Transverse colon (tissue), 4 donors: Measurements from ENCODE around the gene MRNIP. TPM values are rescaled to one million over a fixed set of nuclear protein-coding genes. Genes with fewer than 3 reads are reported as not detected.
"Not testable (repeated sequence)": the region's sequence is repeated elsewhere in the genome, so short reads cannot be mapped to it uniquely, and the experiment has no call there.

Experiments
- DNase-seq: peaks from one replicate; pipeline ENCODE4 v3.0.0-alpha.2; 2019
- H3K27ac ChIP-seq, 4 donors: fragments of 200-600 bp; sonication (generic); 2 replicates each; pipeline ENCODE4 v1.5.1; 2016 to 2018; ENCODE audit warnings: inconsistent platforms in 4 of 4
- H3K27me3 ChIP-seq: fragments of 200-600 bp; sonication (generic); 2 replicates; pipeline ENCODE4 v1.5.1; 2017; ENCODE audit warnings: inconsistent platforms
- H3K36me3 ChIP-seq, 4 donors: fragments of 200-600 bp; sonication (generic); 2 replicates each; pipeline ENCODE4 v1.5.1; 2017 to 2019; ENCODE audit warnings: inconsistent platforms in 4 of 4
- H3K4me1 ChIP-seq, 4 donors: fragments of 200-600 bp; sonication (generic); 2 replicates each; pipeline ENCODE4 v1.5.1; 2017 to 2020; ENCODE audit warnings: inconsistent platforms in 4 of 4
- H3K4me3 ChIP-seq, 4 donors: fragments of 200-600 bp; sonication (generic); 1 replicate in 1 of 4; 2 replicates in 3 of 4; pipeline versions ENCODE4 v1.5.1 to v1.6.1; 2017 to 2019; ENCODE audit warnings: inconsistent platforms in 4 of 4
- H3K9me3 ChIP-seq, 2 donors: fragments of 200-600 bp; sonication (generic); 2 replicates each; pipeline ENCODE4 v1.5.1; 2017 to 2019; ENCODE audit warnings: inconsistent platforms in 2 of 2
- CTCF ChIP-seq, 5 experiments: fragments of 200-600 bp in 3 of 5; fragments of 450-650 bp in 2 of 5; sonication (generic) in 3 of 5; IDR thresholded peaks; 1 replicate in 2 of 5; 2 replicates in 3 of 5; pipeline ENCODE4 v1.5.1; 2016 to 2017; ENCODE audit warnings: antibody characterized with exemption in 5 of 5, inconsistent platforms in 3 of 5, mild to moderate bottlenecking in 2 of 5, moderate library complexity in 1 of 5
- EP300 ChIP-seq: sonication (generic); formaldehyde crosslinking; IDR thresholded peaks from one replicate; pipeline ENCODE4 v1.6.1; 2017; ENCODE audit warnings: antibody characterized with exemption, low read depth
- POLR2A ChIP-seq: fragments of 450-650 bp; IDR thresholded peaks from one replicate; pipeline ENCODE4 v1.6.1; 2016; ENCODE audit warnings: antibody characterized with exemption, mild to moderate bottlenecking, moderate library complexity
- POLR2AphosphoS5 ChIP-seq, 3 donors: sonication (generic); formaldehyde crosslinking; IDR thresholded peaks; one replicate each; pipeline ENCODE4 v1.6.1; 2016; ENCODE audit warnings: antibody characterized with exemption in 3 of 3
- WGBS, 2 donors: methylation state at CpG; one replicate each; pipeline ENCODE4 v1.1.5; 2018; ENCODE audit warnings: low coverage in 1 of 2; 5-methylcytosine and 5-hydroxymethylcytosine counted together
- in situ Hi-C, 4 donors: fragments of 200-750 bp; cut with MboI; loops; one replicate each; pipeline versions ENCODE4 v1.15.0 to v1.15.1; 2017; ENCODE audit warnings: low sequenced_read_pairs in 3 of 4, low pct_ligation_motif_present in 1 of 4, low pct_unique_long_range_greater_than_20kb in 1 of 4
- intact Hi-C: fragments of 100-400 bp; cut with DNase I; formaldehyde crosslinking; loops from one replicate; pipeline ENCODE4 v1.15.1; 2023; ENCODE audit warnings: low total_unique reads
- total RNA-seq, 4 donors: library from RNA; depleted of rRNA; stranded (reverse); fragments of >200 nt; gene quantifications; one replicate each; pipeline ENCODE4 v1.1.0, GENCODE V29; 2016

The MRNIP gene
- total RNA-seq, 4 donors from 2014 or later = 24.7 to 124 (median 42.9) TPM

GRCh38 chr5:179874136-179874535 lies 15.5 kb upstream of the MRNIP start:
- Histone ChIP-seq H3K27me3 (no peaks in the 10 kb centered on the region), H3K4me3 (no peak overlapping the region), H3K4me1 (no peaks in the 10 kb centered on the region), H3K36me3 (peaks cover 0 to 39% (median 18%) of the 10 kb centered on the region in 4 donors), H3K9me3 (no peaks in the 10 kb centered on the region), H3K27ac (no peak overlapping the region)
- WGBS, 2 donors = 100% methylated on average over 3 of the region's 3 CpGs; no CpG with 5 or more reads in 1 of the 2 donors
- DNase-seq = no peak
- in situ Hi-C loops (no loop called here), intact Hi-C loops (no loop called here)
- TF ChIP-seq POLR2A = no peak

GRCh38 chr5:179873588-179874110 lies 15.0 kb upstream of the MRNIP start:
- intact Hi-C loops = no loop called here

DNA sequence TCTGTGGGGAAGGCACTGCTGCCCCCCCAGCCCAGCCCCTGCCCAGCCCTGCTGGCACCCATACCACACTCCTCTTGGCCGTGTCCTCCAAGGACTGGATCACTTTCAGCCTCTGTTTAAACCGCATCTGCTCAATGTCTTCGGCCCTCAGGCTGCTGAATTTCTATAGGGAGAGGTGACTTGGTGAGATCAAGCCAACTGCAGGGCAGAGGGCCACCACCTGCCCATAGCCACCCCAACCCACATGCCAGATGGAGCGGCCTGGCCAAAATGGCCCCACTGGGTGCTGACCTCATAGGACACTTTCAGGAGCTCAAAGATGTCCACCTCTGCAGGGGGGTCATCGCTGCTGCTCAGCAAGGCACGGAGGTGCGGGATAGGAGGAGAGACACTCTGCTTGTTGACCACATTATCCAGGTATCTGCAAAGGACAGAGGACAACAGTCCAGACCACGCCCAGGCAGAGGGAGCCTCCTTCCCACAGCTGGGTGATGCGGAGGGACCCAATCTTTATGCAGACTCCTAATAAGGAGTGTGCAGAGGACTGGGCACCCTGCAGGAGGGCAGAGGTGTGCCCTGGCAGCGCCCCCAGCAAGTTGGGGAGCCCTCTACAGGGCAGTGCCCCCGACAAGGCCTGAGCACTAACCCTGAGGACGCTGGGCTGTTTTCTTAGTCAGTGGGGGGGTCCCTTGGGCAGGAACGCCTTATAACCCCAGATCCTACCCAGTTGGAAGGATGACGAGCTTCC lies 14.4 kb upstream of the MRNIP start:
- DNase-seq = no peak
- TF ChIP-seq EP300 (no peak), POLR2AphosphoS5 (IDR thresholded peaks at IDR 0.05) (no peak), POLR2A (no peak), CTCF (IDR thresholded peaks at IDR 0.05) (no peak)
- intact Hi-C loops (no loop called here), in situ Hi-C loops (no loop called here)
- peaks cover 0 to 39% (median 14%) of the 10 kb centered on the region in 4 donors for H3K36me3 ChIP-seq
- H3K4me3 ChIP-seq = no peak overlapping the region
- no peaks in the 10 kb centered on the region for H3K4me1 ChIP-seq
- 94% methylated on average over 10 of the region's 14 CpGs; no CpG with 5 or more reads in 1 of the 2 donors for WGBS, 2 donors
- H3K27me3 ChIP-seq = no peaks in the 10 kb centered on the region
- H3K27ac ChIP-seq = no peak overlapping the region
- no peaks in the 10 kb centered on the region for H3K9me3 ChIP-seq

More at GRCh38 chr5:179873588-179874110, 15.0 kb upstream of the MRNIP start:
- in situ Hi-C loops = no loop called here
- peaks cover 0 to 39% (median 16%) of the 10 kb centered on the region in 4 donors for H3K36me3 ChIP-seq
- no peaks in the 10 kb centered on the region for H3K4me1 ChIP-seq
- no peak overlapping the region for H3K4me3 ChIP-seq
- no peaks in the 10 kb centered on the region for H3K9me3 ChIP-seq
- WGBS, 2 donors = 95 to 97% methylated on average over 4 to 7 of the region's 7 CpGs
- H3K27me3 ChIP-seq = no peaks in the 10 kb centered on the region
- no peak for TF ChIP-seq POLR2AphosphoS5 (IDR thresholded peaks at IDR 0.05)
- no peak for TF ChIP-seq POLR2A
- TF ChIP-seq CTCF (IDR thresholded peaks at IDR 0.05) = no peak
- no peak for TF ChIP-seq EP300
- DNase-seq = no peak
- H3K27ac ChIP-seq = no peak overlapping the region

DNA sequence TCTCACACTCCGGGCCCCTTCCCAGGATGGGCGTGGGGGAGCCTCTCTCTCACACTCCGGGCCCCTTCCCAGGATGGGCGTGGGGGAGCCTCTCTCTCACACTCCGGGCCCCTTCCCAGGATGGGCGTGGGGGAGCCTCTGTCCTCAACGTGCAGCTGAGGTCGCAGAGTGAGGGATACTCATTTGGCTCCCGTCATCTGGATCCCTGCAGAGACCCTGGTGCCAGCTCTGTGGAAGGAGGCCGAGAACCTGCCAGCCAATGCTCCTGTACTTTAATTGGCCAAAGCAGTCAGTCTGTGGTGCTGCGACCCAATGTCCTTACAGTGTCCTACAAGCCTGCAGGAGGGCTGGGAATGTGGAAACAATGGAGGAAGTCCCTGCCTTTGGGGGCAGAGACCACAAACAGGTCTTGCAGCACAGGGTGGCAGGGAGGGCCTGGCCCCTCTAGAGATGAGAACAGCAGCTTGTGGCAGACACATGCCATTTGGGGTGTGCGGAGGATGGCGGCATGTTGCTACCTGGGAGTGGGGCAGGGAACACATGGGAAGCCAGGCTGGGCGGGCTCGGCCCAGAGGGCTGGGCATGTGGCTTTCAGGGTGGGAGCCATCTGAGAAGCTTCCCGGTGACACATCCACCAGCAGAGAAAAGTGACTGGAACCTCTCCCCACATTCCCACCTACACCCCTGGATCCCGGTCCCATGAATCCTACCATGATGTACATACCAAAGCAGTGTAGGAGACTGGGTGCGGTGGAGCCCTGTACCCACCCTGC lies 13.6 kb upstream of the MRNIP start:
- no peak overlapping the region for H3K27ac ChIP-seq
- peaks cover 0 to 39% (median 10%) of the 10 kb centered on the region in 4 donors for H3K36me3 ChIP-seq
- in situ Hi-C loops = no loop called here
- H3K9me3 ChIP-seq = no peaks in the 10 kb centered on the region
- H3K27me3 ChIP-seq = no peaks in the 10 kb centered on the region
- no peaks in the 10 kb centered on the region for H3K4me1 ChIP-seq
- intact Hi-C loops = no loop called here
- WGBS, 2 donors = 93% methylated on average over 14 of the region's 18 CpGs; no CpG with 5 or more reads in 1 of the 2 donors
- H3K4me3 ChIP-seq = no peak overlapping the region
- no peak for DNase-seq
- no peak for TF ChIP-seq CTCF (IDR thresholded peaks at IDR 0.05)
- TF ChIP-seq POLR2A = no peak
- TF ChIP-seq EP300 = no peak

DNA sequence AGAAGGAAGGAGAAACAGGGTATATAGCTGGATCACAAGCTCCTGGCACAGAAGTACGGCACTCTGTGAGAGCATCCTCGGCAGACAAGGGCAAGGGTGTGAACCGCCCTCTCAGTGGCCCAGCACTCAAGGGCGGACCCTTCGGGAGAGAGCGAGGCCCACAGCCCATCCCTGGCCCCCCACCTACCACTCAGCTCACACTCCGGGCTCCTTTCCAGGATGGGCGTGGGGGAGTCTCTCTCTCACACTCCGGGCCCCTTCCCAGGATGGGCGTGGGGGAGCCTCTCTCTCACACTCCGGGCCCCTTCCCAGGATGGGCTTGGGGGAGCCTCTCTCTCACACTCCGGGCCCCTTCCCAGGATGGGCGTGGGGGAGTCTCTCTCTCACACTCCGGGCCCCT lies 12.9 kb upstream of the MRNIP start:
- intact Hi-C loops, H3K9me3 ChIP-seq, in situ Hi-C loops, H3K27ac ChIP-seq, H3K4me1 ChIP-seq, H3K27me3 ChIP-seq, H3K4me3 ChIP-seq, DNase-seq: not testable (repeated sequence)
- WGBS, 2 donors = 97% methylated on average over 12 of the region's 14 CpGs; no CpG with 5 or more reads in 1 of the 2 donors
- H3K36me3 ChIP-seq = peaks cover 0 to 39% (median 8%) of the 10 kb centered on the region in 4 donors
